K562 (cell line): Measurements from ENCODE around the gene ANKS3. TPM values are rescaled to one million over a fixed set of nuclear protein-coding genes. Genes with fewer than 3 reads are reported as not detected.

ENCODE experiments used
- ATAC-seq: fragments of 200-7000 bp; cut with Tn5 transposase; 3 replicates; pipeline ENCODE4 v1.9.1; 2020; ENCODE audit warnings: moderate library complexity
- BruUV-seq: library from RNA; stranded (reverse); fragments of 400-500 nt; replicated peaks from 2 replicates; lab custom pipeline; 2021; lab: Mats Ljungman, UMichigan
- CTCF ChIA-PET: fragments of 300-600 bp; formaldehyde crosslinking; extraction: SDS; loops from one replicate; lab custom pipeline; 2021; ENCODE audit warnings: low intra/inter-chr PET ratio; lab: Yijun Ruan, JAX
- POLR2A ChIA-PET: fragments of 300-600, 350-650 bp; sonication (Branson Sonifier 250); formaldehyde crosslinking; extraction: SDS; loops from one replicate; lab custom pipeline; 2021; ENCODE audit warnings: antibody characterized with exemption, inconsistent platforms; lab: Yijun Ruan, JAX
- DNase-seq, 4 experiments: peaks; one replicate each; pipeline versions ENCODE4 v3.0.0 to v3.0.0-alpha.2; 2011 to 2018; ENCODE audit warnings: low spot score in 3 of 4, mixed read lengths in 3 of 4; ENCODE audit errors: extremely low read depth in 1 of 4
- FAIRE-seq: peaks from 2 replicates; lab custom pipeline; 2011; peaks lifted over from hg19 to GRCh38; lab: Jason Lieb, UNC
- H2AFZ ChIP-seq: 2 replicates; pipeline ENCODE4 v1.6.0; 2011; ENCODE audit warnings: low read depth, low read length, control low read depth, inconsistent platforms
- H3K27ac ChIP-seq: fragments of 200-600 bp; 3 replicates; pipeline ENCODE4 v1.8.0; 2011; ENCODE audit warnings: low read depth, mild to moderate bottlenecking, control low read depth, inconsistent platforms, low read length, moderate library complexity, mixed read lengths; ENCODE audit errors: extremely low read depth
- H3K27me3 ChIP-seq, 2 experiments: fragments of 300-600 bp in 1 of 2; 2 replicates in 1 of 2; 3 replicates in 1 of 2; pipeline versions ENCODE4 v1.6.0 to v1.8.0; 2011; ENCODE audit warnings: inconsistent platforms in 2 of 2, low read length in 2 of 2, mild to moderate bottlenecking in 1 of 2, mixed read lengths in 1 of 2, moderate library complexity in 1 of 2; ENCODE audit not compliant: control insufficient read depth in 2 of 2, insufficient read depth in 2 of 2
- H3K36me3 ChIP-seq: fragments of 300-600 bp; 3 replicates; pipeline ENCODE4 v1.8.0; 2011; ENCODE audit warnings: mild to moderate bottlenecking, low read length, inconsistent platforms; ENCODE audit not compliant: control insufficient read depth, insufficient read depth
- H3K4me1 ChIP-seq, 2 experiments: fragments of 200-600 bp in 1 of 2; replicated peaks in 1 of 2; 2 replicates in 1 of 2; 3 replicates in 1 of 2; pipeline versions ENCODE4 v1.5.1 to v1.8.0; 2011; ENCODE audit warnings: inconsistent platforms in 2 of 2, low read length in 2 of 2, mild to moderate bottlenecking in 1 of 2, mixed read lengths in 1 of 2, moderate library complexity in 1 of 2; ENCODE audit not compliant: control insufficient read depth in 2 of 2, insufficient read depth in 2 of 2
- H3K4me2 ChIP-seq: 2 replicates; pipeline ENCODE4 v1.6.1; 2011; ENCODE audit warnings: low read length, control low read depth, inconsistent platforms, mixed read lengths; ENCODE audit not compliant: insufficient read depth
- H3K4me3 ChIP-seq: fragments of 200-600 bp; sonication (generic), shearing (Covaris generic); 2 replicates; pipeline ENCODE4 v1.5.1; 2016; ENCODE audit warnings: control low read depth, inconsistent platforms
- H3K79me2 ChIP-seq: fragments of 200-600 bp; 3 replicates; pipeline ENCODE4 v1.8.0; 2011; ENCODE audit warnings: low read length, inconsistent platforms; ENCODE audit not compliant: control insufficient read depth, insufficient read depth
- H3K9ac ChIP-seq, 2 experiments: 2 replicates each; pipeline versions ENCODE4 v1.6.0 to v1.6.1; 2011; ENCODE audit warnings: low read depth in 2 of 2, low read length in 2 of 2, control low read depth in 1 of 2, inconsistent platforms in 1 of 2, mild to moderate bottlenecking in 1 of 2, mixed read lengths in 1 of 2; ENCODE audit not compliant: insufficient read depth in 1 of 2
- H3K9me1 ChIP-seq: one replicate; pipeline ENCODE4 v1.6.0; 2011; ENCODE audit warnings: inconsistent platforms, mild to moderate bottlenecking, low read length, moderate library complexity; ENCODE audit not compliant: control insufficient read depth, insufficient read depth
- H3K9me3 ChIP-seq: replicated peaks from 2 replicates; pipeline ENCODE4 v1.5.1; 2011; ENCODE audit warnings: low read depth, low read length, inconsistent platforms; ENCODE audit not compliant: control insufficient read depth, insufficient read depth
- H4K20me1 ChIP-seq: replicated peaks from 2 replicates; pipeline ENCODE4 v1.6.1; 2011; ENCODE audit warnings: low read length, inconsistent platforms, mixed read lengths; ENCODE audit not compliant: control insufficient read depth, insufficient read depth
- E2F4 ChIP-seq: sonication (generic); formaldehyde crosslinking; IDR thresholded peaks from 2 replicates; pipeline ENCODE4 v1.8.0; 2022; ENCODE audit warnings: mild to moderate bottlenecking, low read depth, missing genetic modification reagents
- E2F6 ChIP-seq, 2 experiments: IDR thresholded peaks; 2 replicates each; pipeline ENCODE4 v1.6.1; 2011; ENCODE audit warnings: borderline replicate concordance in 1 of 2, control low read depth in 1 of 2, low read depth in 1 of 2, low read length in 1 of 2, mild to moderate bottlenecking in 1 of 2, mixed read lengths in 1 of 2, moderate library complexity in 1 of 2; ENCODE audit not compliant: insufficient read depth in 1 of 2, insufficient read length in 1 of 2, poor library complexity in 1 of 2, severe bottlenecking in 1 of 2; ENCODE audit errors: extremely low read depth in 1 of 2
- GABPB1 ChIP-seq: sonication (generic); formaldehyde crosslinking; IDR thresholded peaks from 2 replicates; pipeline ENCODE4 v1.8.0; 2022; ENCODE audit warnings: mild to moderate bottlenecking, missing genetic modification reagents
- HNRNPK ChIP-seq: fragments of 200-400 bp; formaldehyde crosslinking; IDR thresholded peaks from one replicate; pipeline ENCODE4 v1.6.1; 2018; ENCODE audit warnings: mild to moderate bottlenecking, low read depth, low read length; ENCODE audit not compliant: poor library complexity, severe bottlenecking
- NBN ChIP-seq: fragments of 450-650 bp; IDR thresholded peaks from 2 replicates; pipeline ENCODE4 v1.6.1; 2016; ENCODE audit warnings: low read depth, mild to moderate bottlenecking
- PKNOX1 ChIP-seq: fragments of 450-650 bp; IDR thresholded peaks from 2 replicates; pipeline ENCODE4 v1.6.1; 2016
- PTBP1 ChIP-seq: fragments of 200-400 bp; formaldehyde crosslinking; IDR thresholded peaks from 2 replicates; pipeline ENCODE4 v1.6.1; 2017; ENCODE audit warnings: low read depth, low read length
- RBBP5 ChIP-seq: fragments of 200-600 bp; sonication (generic); IDR thresholded peaks from 2 replicates; pipeline ENCODE4 v1.6.1; 2012; ENCODE audit warnings: borderline replicate concordance, mild to moderate bottlenecking, low read length, control low read depth, inconsistent platforms; ENCODE audit not compliant: insufficient read depth, poor library complexity, severe bottlenecking
- RBM14 ChIP-seq: fragments of 200-400 bp; formaldehyde crosslinking; IDR thresholded peaks from 2 replicates; pipeline ENCODE4 v1.6.1; 2018; ENCODE audit warnings: low read depth, mild to moderate bottlenecking, low read length, moderate library complexity, borderline replicate concordance; ENCODE audit not compliant: insufficient read depth
- TEAD1 ChIP-seq, 2 experiments: fragments of 450-650 bp in 1 of 2; sonication (generic) in 1 of 2; formaldehyde crosslinking; IDR thresholded peaks; 2 replicates each; pipeline versions ENCODE4 v1.4.0 to v1.8.0; 2020 to 2022; ENCODE audit warnings: mild to moderate bottlenecking in 2 of 2, missing genetic modification reagents in 1 of 2
- TRIM28 ChIP-seq: fragments of 450-650 bp; IDR thresholded peaks from 2 replicates; pipeline ENCODE4 v1.6.1; 2017
- ZNF239 ChIP-seq: fragments of 250-450 bp; sonication (Bioruptor Pico); IDR thresholded peaks from 2 replicates; pipeline ENCODE4 v1.4.0; 2020; ENCODE audit warnings: mild to moderate bottlenecking
- ZNF449 ChIP-seq: fragments of 250-450 bp; sonication (Bioruptor Pico); IDR thresholded peaks from 2 replicates; pipeline ENCODE4 v1.8.0; 2022; ENCODE audit warnings: moderate library complexity, mild to moderate bottlenecking, inconsistent platforms
- ZNF764 ChIP-seq: fragments of 250-450 bp; sonication (Bioruptor Pico); IDR thresholded peaks from 2 replicates; pipeline ENCODE4 v1.4.0; 2020; ENCODE audit warnings: low read depth, mild to moderate bottlenecking, moderate library complexity
- WGBS: fragments of 100-300 bp; shearing (Covaris generic); methylation state at CpG from one replicate; pipeline ENCODE4 v1.1.6; 2016; ENCODE audit warnings: low coverage, mixed read lengths; ENCODE audit not compliant: insufficient coverage; ENCODE audit errors: missing lambda C conversion rate; 5-methylcytosine and 5-hydroxymethylcytosine counted together
- in situ Hi-C: fragments of 300-500 bp; cut with MboI; formaldehyde crosslinking; loops from 4 replicates; pipeline ENCODE4 v1.15.0; 2018; ENCODE audit warnings: inconsistent platforms, mixed read lengths
- intact Hi-C: fragments of 100-400 bp; cut with micrococcal nuclease; formaldehyde crosslinking; loops from 2 replicates; pipeline ENCODE4 v1.14.2; 2022
- polyA plus RNA-seq, 8 experiments: library from polyadenylated mRNA; depleted of rRNA in 4 of 8; stranded (reverse) in 5 of 8; unstranded in 3 of 8; fragments of >200 nt; fragmentation: Nextera tagmentation in 2 of 8; fragmentation: Illumina TruSeq in 1 of 8; extraction: Ambion mirVana in 2 of 8; extraction: Trizol in 1 of 8; gene quantifications; 2 replicates each; pipeline versions ENCODE4 v1.2.1 to v1.2.3, GENCODE V29; 2011 to 2014; ENCODE audit warnings: inconsistent platforms in 1 of 8, missing spikeins in 1 of 8
- total RNA-seq, 7 experiments: library from RNA; depleted of rRNA in 6 of 7; stranded (reverse); fragments of >200 nt in 6 of 7; fragmentation: Illumina TruSeq in 2 of 7; extraction: Trizol in 2 of 7; gene quantifications; 2 replicates each; pipeline versions ENCODE4 v1.2.1 to v1.2.3, GENCODE V29; 2011 to 2021; ENCODE audit warnings: low replicate concordance in 1 of 7

ANKS3 gene
- total and polyA plus RNA-seq, 9 of the 15 experiments (the other 6 are each of a cell fraction or from before 2014, with no cell fraction given) = 0.43 to 25.7 (median 14.8) TPM

GRCh38 chr16:4692460-4693295 is 41.4 kb downstream of the ANKS3 start:
- H4K20me1 ChIP-seq = peaks cover 8% of the 10 kb centered on the region; the same call in 1 of the 2 replicates
- H3K27ac ChIP-seq = no peak overlapping the region
- no peak for ATAC-seq
- peak overlapping the region; percentile 97 for H3K4me3 ChIP-seq
- peaks cover 3% of the 10 kb centered on the region for H3K9me1 ChIP-seq
- H3K4me2 ChIP-seq = peak overlapping the region; percentile 72
- WGBS = 29% methylated on average over 28 of the region's 31 CpGs
- peaks cover 37% of the 10 kb centered on the region; the same call in 2 of the 3 replicates for H3K36me3 ChIP-seq
- DNase-seq = peak in 1 of 4 experiments; percentile 48
- no peaks in the 10 kb centered on the region for H3K27me3 ChIP-seq
- ChIA-PET POLR2A (interaction anchor here (0.5 to 1.1 kb wide), 6 partner anchors 9 to 1873 kb away, joined by 3 to 4 read pairs (median 3); no protein-coding TSS in a partner anchor), CTCF (no interaction called here)
- BruUV-seq = no TSS peak
- peak overlapping the region; percentile 85 for H2AFZ ChIP-seq
- H3K4me1 ChIP-seq = peaks cover 0 to 76% of the 10 kb centered on the region in 2 experiments; a peak in 3 of 5 replicates
- intact Hi-C loops (no loop called here), in situ Hi-C loops (no loop called here)
- FAIRE-seq = no peak
- H3K79me2 ChIP-seq = peaks cover 12% of the 10 kb centered on the region
- H3K9ac ChIP-seq = peak overlapping the region; percentile 24 to 90; a peak in 3 of 4 replicates
- H3K9me3 ChIP-seq = no peaks in the 10 kb centered on the region
- TF ChIP-seq RBM14 (no peak), ZNF449 (CRISPR knock-in tag) (no peak), PKNOX1 (no peak), PTBP1 (no peak), GABPB1 (0 out of 2 replicates have a peak, but pooled peaks have one; percentile 28), NBN (no peak), TRIM28 (no peak), E2F6 (IDR thresholded peaks at IDR 0.05; ENCODE audit: borderline replicate concordance in 1 of 2, extremely low read depth in 1 of 2, insufficient read depth in 1 of 2, insufficient read length in 1 of 2, low read depth in 1 of 2, low read length in 1 of 2, poor library complexity in 1 of 2, severe bottlenecking in 1 of 2) (no peak), ZNF239 (CRISPR knock-in tag) (no peak), ZNF764 (no peak), HNRNPK (no peak), E2F4 (CRISPR knock-in tag) (0 out of 2 replicates have a peak, but pooled peaks have one; percentile 39), TEAD1 (CRISPR knock-in tag; IDR thresholded peaks at IDR 0.05) (no peak), RBBP5 (no peak)
